Keratinocyte (primary cell): ENCODE measurements around the gene FNDC3B. TPM values are rescaled to one million over a fixed set of nuclear protein-coding genes. Genes with fewer than 3 reads are reported as not detected.

Source experiments
- DNase-seq: peaks from one replicate; pipeline ENCODE4 v3.0.0-alpha.2; 2011; ENCODE audit warnings: low read depth, missing footprints, low spot score
- FAIRE-seq: peaks from 2 replicates; lab custom pipeline; 2011; peaks lifted over from hg19 to GRCh38; lab: Jason Lieb, UNC
- H2AFZ ChIP-seq: 2 replicates; pipeline ENCODE4 v1.6.0; 2012; ENCODE audit warnings: low read length, control low read depth, inconsistent platforms; ENCODE audit not compliant: control insufficient read depth
- H3K27ac ChIP-seq: 2 replicates; pipeline ENCODE4 v1.5.1; 2011; ENCODE audit warnings: low read length; ENCODE audit not compliant: control insufficient read depth, insufficient read depth
- H3K27me3 ChIP-seq: 3 replicates; pipeline ENCODE4 v1.6.0; 2011; ENCODE audit warnings: low read length; ENCODE audit not compliant: control insufficient read depth, insufficient read depth; ENCODE audit errors: extremely low read depth
- H3K36me3 ChIP-seq, 2 experiments: 2 replicates in 1 of 2; 3 replicates in 1 of 2; pipeline ENCODE4 v1.5.1; 2011; ENCODE audit warnings: low read length in 2 of 2, mild to moderate bottlenecking in 1 of 2; ENCODE audit not compliant: control insufficient read depth in 2 of 2, insufficient read depth in 2 of 2; ENCODE audit errors: extremely low read depth in 1 of 2
- H3K4me1 ChIP-seq: 3 replicates; pipeline ENCODE4 v1.5.1; 2011; ENCODE audit warnings: low read length; ENCODE audit not compliant: control insufficient read depth, insufficient read depth; ENCODE audit errors: extremely low read depth
- H3K4me2 ChIP-seq: 3 replicates; pipeline ENCODE4 v1.6.0; 2011; ENCODE audit warnings: low read depth, low read length; ENCODE audit not compliant: control insufficient read depth, insufficient read depth; ENCODE audit errors: extremely low read depth
- H3K4me3 ChIP-seq, 3 experiments: fragments of 200-600 bp in 1 of 3; sonication (generic) in 1 of 3; 2 replicates in 2 of 3; 3 replicates in 1 of 3; pipeline ENCODE4 v1.5.1; 2011 to 2016; ENCODE audit warnings: low read length in 3 of 3, mild to moderate bottlenecking in 3 of 3, control low read depth in 2 of 3, inconsistent platforms in 1 of 3, low read depth in 1 of 3, mixed read lengths in 1 of 3, mixed run types in 1 of 3, moderate library complexity in 1 of 3; ENCODE audit not compliant: control insufficient read depth in 2 of 3, insufficient read depth in 2 of 3; ENCODE audit errors: extremely low read depth in 1 of 3
- H3K79me2 ChIP-seq: 2 replicates; pipeline ENCODE4 v1.6.0; 2012; ENCODE audit warnings: low read length; ENCODE audit not compliant: control insufficient read depth, insufficient read depth
- H3K9ac ChIP-seq: 3 replicates; pipeline ENCODE4 v1.6.0; 2011; ENCODE audit warnings: low read length; ENCODE audit not compliant: control insufficient read depth, insufficient read depth; ENCODE audit errors: extremely low read depth
- H3K9me1 ChIP-seq: 3 replicates; pipeline ENCODE4 v1.6.0; 2011; ENCODE audit warnings: low read length; ENCODE audit not compliant: control insufficient read depth, insufficient read depth; ENCODE audit errors: extremely low read depth
- H3K9me3 ChIP-seq: 2 replicates; pipeline ENCODE4 v1.5.1; 2012; ENCODE audit warnings: low read depth, low read length; ENCODE audit not compliant: control insufficient read depth
- H4K20me1 ChIP-seq: 3 replicates; pipeline ENCODE4 v1.6.0; 2011; ENCODE audit warnings: low read length; ENCODE audit not compliant: control insufficient read depth, insufficient read depth; ENCODE audit errors: extremely low read depth
- EZH2 ChIP-seq: IDR thresholded peaks from one replicate; pipeline ENCODE4 v1.6.1; 2012; ENCODE audit warnings: inconsistent platforms, mild to moderate bottlenecking, low read length, moderate library complexity
- dilution Hi-C: fragments of 300-500 bp; cut with MboI; formaldehyde crosslinking; loops from one replicate; pipeline ENCODE4 v1.7.0; 2020; ENCODE audit warnings: low sequenced_read_pairs; ENCODE audit not compliant: extremely low pct_ligation_motif_present
- polyA plus RNA-seq, 5 experiments: library from polyadenylated mRNA; depleted of rRNA in 3 of 5; stranded (reverse) in 3 of 5; stranded (forward) in 1 of 5; unstranded in 1 of 5; fragments of >200 nt; gene quantifications; 1 replicate in 1 of 5; 2 replicates in 3 of 5; 3 replicates in 1 of 5; pipeline versions ENCODE4 v1.2.1 to v1.2.3, GENCODE V29; 2011 to 2012; ENCODE audit warnings: missing spikeins in 2 of 5, low read depth in 1 of 5, low replicate concordance in 1 of 5
- TF ChIP-seq, protein P1 (sequence below), 3 experiments: IDR thresholded peaks in 1 of 3; conservative IDR thresholded peaks in 1 of 3; optimal IDR thresholded peaks in 1 of 3; 2 replicates in 2 of 3; 3 replicates in 1 of 3; pipeline versions ENCODE3 to v1.5.1; 2011; ENCODE audit warnings: low read length in 3 of 3, mild to moderate bottlenecking in 3 of 3, moderate library complexity in 2 of 3, control low read depth in 1 of 3, inconsistent platforms in 1 of 3; ENCODE audit not compliant: insufficient read depth in 2 of 3; ENCODE audit errors: extremely low read depth in 1 of 3

FNDC3B gene
- polyA plus RNA-seq, 1 donor (not counting 4 experiments of a cell fraction or from before 2014, with no cell fraction given) = 31.4 TPM

DNA sequence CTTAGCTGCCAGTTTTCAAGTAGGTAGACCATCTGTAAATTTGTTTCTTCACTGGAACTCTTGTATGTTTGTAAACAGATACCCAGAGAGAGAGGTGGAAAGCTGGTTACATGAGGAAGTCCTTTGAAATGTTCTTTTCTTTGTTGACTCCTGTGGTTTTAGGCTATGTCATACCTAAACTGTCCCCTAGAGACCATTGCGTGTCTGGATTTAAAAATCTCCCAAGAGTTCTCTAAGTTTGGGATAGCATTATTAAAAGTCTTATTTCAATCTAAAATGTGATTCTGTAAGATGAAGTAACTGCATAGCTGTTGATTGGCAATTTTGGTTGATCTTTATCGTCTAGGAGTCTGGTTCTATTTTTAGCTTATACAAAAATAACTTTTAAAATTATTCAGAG, 281.7 kb downstream of the FNDC3B start:
- peaks cover 26% of the 10 kb centered on the region for H3K4me1 ChIP-seq

DNA sequence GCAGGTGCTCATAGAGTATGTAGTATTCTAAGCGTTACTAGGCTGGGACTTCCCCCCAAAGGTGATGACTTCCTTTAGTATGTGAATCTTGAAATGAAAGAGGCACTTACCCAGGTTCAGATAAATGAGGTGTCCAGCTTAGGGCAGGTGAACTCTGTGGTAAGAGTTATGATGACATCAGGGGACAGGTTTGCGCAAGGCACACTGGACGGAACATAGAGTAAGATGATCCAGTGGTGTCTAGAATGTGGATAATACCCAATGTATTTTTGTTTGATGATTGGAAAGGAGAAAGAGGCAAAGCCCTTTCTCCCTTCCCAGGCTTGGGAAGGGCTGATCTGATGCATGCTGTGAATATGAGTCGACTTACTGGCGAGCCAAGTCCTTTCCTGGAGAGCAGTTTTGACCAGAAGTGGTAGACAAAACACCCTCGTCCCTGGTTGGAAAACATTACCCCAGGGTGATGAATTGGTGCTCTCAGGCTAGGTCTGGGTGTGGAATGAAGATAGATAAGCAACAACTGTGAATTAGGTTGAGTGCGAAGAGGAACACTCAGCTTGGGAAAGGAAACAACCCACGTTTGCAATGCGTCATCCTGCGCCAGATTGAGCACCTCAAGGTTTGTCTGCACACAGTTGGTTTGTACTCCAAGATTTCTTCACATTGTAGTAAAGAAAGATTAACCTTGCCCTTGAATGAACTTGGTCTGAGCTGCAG, 284.7 kb downstream of the FNDC3B start:
- H3K4me2 ChIP-seq = no peak overlapping the region
- no peak overlapping the region for H3K9ac ChIP-seq
- H3K9me3 ChIP-seq = no peaks in the 10 kb centered on the region
- H3K4me1 ChIP-seq = peaks cover 12% of the 10 kb centered on the region
- peaks cover 17 to 18% of the 10 kb centered on the region in 2 experiments for H3K36me3 ChIP-seq
- no peaks in the 10 kb centered on the region for H4K20me1 ChIP-seq
- H3K4me3 ChIP-seq = no peak overlapping the region
- H3K27me3 ChIP-seq = no peaks in the 10 kb centered on the region
- H3K9me1 ChIP-seq = no peaks in the 10 kb centered on the region
- H3K79me2 ChIP-seq = no peaks in the 10 kb centered on the region
- dilution Hi-C loops = no loop called here
- FAIRE-seq (no peak), DNase-seq (no peak)
- no peak for TF ChIP-seq EZH2
- peak overlapping the region; percentile 44 for H3K27ac ChIP-seq
- no peak overlapping the region for H2AFZ ChIP-seq

More for the DNA sequence above, 281.7 kb downstream of the FNDC3B start:
- no peak overlapping the region for H3K27ac ChIP-seq
- H3K79me2 ChIP-seq = no peaks in the 10 kb centered on the region
- dilution Hi-C loops = no loop called here
- H2AFZ ChIP-seq = no peak overlapping the region
- TF ChIP-seq, protein P1, sequence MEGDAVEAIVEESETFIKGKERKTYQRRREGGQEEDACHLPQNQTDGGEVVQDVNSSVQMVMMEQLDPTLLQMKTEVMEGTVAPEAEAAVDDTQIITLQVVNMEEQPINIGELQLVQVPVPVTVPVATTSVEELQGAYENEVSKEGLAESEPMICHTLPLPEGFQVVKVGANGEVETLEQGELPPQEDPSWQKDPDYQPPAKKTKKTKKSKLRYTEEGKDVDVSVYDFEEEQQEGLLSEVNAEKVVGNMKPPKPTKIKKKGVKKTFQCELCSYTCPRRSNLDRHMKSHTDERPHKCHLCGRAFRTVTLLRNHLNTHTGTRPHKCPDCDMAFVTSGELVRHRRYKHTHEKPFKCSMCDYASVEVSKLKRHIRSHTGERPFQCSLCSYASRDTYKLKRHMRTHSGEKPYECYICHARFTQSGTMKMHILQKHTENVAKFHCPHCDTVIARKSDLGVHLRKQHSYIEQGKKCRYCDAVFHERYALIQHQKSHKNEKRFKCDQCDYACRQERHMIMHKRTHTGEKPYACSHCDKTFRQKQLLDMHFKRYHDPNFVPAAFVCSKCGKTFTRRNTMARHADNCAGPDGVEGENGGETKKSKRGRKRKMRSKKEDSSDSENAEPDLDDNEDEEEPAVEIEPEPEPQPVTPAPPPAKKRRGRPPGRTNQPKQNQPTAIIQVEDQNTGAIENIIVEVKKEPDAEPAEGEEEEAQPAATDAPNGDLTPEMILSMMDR (optimal IDR thresholded peaks at IDR 0.05 in 1 of 3, IDR thresholded peaks at IDR 0.05 in 1 of 3, conservative IDR thresholded peaks at IDR 0.05 in 1 of 3; ENCODE audit: extremely low read depth in 1 of 3, insufficient read depth in 2 of 3, low read length in 3 of 3) = no peak
- TF ChIP-seq EZH2 = no peak
- no peaks in the 10 kb centered on the region for H3K9me1 ChIP-seq
- peaks cover 16 to 27% of the 10 kb centered on the region in 2 experiments for H3K36me3 ChIP-seq
- H4K20me1 ChIP-seq = no peaks in the 10 kb centered on the region
- DNase-seq = no peak
- no peak overlapping the region for H3K4me3 ChIP-seq
- H3K4me2 ChIP-seq = no peak overlapping the region
- no peak overlapping the region for H3K9ac ChIP-seq
- no peak for FAIRE-seq
- H3K9me3 ChIP-seq = no peaks in the 10 kb centered on the region
- no peaks in the 10 kb centered on the region for H3K27me3 ChIP-seq
